NCI-H2029 (cell line): ENCODE measurements around the gene ADGRL1.
"Not testable (repeated sequence)": the region's sequence is repeated elsewhere in the genome, so short reads cannot be mapped to it uniquely, and the experiment has no call there.

Source experiments
- DNase-seq: peaks from one replicate; lab custom pipeline; 2025; lab: John Stamatoyannopoulos, UW

ADGRL1 gene

DNA sequence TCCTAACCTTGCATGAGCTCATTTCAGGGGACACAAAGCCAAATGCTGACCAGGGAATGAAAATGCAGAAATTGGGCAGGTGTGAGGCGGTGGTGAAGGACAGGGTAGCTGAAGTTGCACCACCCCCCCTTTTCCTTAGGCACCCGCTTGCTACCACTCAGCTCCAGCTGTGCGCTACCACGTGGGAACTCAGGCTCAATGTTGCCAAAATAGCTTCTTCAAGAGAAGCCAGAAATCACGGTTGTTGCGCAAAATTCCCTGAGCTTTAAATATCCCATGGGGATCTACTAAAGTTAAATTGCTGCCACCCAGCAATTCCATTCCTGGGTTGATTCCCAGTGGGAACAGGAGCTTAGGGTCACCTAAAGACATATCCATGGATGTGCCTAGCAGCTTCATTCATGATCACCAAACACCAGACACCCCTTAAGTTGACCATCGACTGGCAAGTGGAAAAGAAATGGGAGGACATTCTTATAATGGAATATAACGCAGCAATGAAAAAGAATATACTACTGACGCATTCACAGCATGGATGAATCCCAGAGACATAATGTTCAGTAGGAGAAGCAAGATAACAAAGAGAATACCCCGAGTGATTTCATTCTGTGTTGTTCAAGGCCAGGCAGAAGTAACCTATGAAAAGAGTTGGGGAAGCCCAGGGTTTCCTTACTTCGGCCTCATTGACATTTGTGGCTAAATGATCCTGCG is 12.8 kb upstream of the ADGRL1 start:
- DNase-seq: no peak

DNA sequence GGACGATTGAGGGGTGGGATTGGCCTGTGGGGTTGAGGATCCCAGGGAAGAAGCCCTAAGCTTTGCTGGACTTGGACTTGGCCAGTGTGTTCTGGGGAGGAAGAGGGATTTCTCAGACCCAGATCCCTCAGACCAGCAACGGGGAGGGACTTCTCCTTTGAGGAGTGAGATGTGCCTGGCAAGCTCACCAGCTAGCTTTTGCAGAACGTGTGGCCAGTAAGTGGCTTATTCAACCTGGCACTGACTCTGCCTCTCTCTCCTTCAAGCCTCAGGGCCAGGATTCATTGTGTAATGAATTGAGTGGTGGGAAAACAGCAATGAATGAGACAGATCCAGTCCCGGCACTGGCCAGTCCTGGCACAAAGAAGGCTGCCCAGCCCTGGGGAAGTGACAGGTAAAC is 11.9 kb upstream of the ADGRL1 start:
- not testable (repeated sequence) for DNase-seq

- no peak for DNase-seq
These were observed 8.6 kb upstream of the ADGRL1 start for GRCh38 chr19:14214580-14214979.

DNA sequence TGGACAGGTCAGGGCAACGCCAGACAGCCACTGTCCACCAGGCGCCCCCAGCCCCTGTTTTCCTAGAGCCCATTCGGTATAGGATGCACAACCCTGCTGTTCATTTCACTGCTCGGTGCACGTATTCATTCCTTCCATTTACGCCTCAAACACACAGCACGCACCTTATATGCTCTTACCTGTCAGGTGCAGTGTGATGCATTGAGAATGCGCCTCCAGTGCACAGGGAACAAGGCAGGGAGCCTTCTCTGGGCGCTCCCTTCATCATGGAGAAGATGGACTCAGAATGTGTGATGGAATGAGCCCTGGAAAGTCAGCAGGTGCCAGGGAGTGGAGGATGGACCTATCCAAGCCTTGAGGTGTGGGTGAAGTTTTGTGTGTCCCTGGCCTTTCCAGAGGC is 4.2 kb upstream of the ADGRL1 start:
- DNase-seq: not testable (repeated sequence)

DNA sequence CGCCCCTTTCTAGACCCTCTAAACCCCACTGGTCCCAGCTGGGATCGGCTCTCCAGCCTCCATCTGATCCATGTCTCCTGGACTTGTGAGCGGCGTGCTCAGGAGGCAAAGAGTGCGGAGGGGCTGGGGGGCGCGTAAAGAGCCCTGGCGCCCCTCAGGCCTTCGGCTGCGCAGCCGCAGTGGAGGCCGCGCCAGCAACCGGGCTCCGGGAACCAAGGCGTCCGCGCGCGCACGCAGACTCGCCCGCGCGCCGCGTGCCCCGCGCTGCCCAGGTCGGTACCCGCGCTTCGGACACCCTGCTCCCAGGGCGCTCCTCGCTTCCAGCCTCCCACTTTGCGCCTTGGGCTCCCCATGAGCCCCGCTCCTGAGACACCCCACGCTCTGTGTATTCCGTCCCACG is 3.4 kb upstream of the ADGRL1 start:
- DNase-seq: not testable (repeated sequence)

GRCh38 chr19:14208496-14208895 is 2.5 kb upstream of the ADGRL1 start:
- not testable (repeated sequence) for DNase-seq

GRCh38 chr19:14207796-14208195 is 1.8 kb upstream of the ADGRL1 start:
- not testable (repeated sequence) for DNase-seq

GRCh38 chr19:14206737-14207726 is 1.1 kb upstream of the ADGRL1 start:
- DNase-seq: peak; percentile 95

- not testable (repeated sequence) for DNase-seq
These were observed 339 bp upstream of the ADGRL1 start for GRCh38 chr19:14206308-14206707.

DNA sequence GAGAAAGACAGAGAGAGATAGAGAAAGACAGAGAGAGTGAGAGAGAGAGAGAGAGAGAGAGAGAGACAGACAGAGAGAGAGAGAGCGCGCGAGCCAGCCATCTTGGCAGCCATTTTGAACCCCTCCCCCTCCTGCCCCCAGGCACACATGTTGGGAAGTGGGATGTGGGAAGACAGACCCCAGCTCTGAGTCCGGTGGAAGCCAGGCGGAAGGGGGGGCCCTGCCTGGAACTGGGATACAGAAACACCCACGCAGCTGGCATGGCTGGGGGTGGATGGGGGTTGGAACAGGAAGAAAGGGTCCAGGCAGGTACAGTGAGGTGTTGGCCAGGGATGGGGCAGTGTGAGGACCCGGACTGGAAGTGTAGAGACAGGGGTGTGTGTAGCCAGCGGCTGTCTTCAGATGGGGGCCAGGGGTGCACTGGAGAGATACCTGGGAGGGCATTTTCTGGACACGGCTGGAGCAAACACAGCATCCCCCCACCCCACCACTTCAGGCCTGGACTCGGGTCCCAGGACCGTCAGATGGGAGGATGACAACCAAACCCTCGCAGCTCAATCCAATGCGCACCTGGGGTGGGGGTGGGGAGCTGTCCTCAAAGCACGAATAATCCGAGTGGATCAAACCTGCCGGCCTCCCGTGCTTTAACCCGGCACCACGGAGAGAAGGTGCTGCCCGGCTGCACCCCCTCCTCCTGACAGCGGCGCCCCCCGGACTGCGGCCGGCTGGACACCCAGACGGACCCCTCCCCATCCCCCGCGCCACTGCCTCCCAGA is 1.1 kb downstream of the ADGRL1 start:
- DNase-seq: not testable (repeated sequence)

GRCh38 chr19:14204219-14204618 is 1.8 kb downstream of the ADGRL1 start:
- DNase-seq: not testable (repeated sequence)

- not testable (repeated sequence) for DNase-seq
These were observed 2.2 kb downstream of the ADGRL1 start for GRCh38 chr19:14203788-14204187.

DNA sequence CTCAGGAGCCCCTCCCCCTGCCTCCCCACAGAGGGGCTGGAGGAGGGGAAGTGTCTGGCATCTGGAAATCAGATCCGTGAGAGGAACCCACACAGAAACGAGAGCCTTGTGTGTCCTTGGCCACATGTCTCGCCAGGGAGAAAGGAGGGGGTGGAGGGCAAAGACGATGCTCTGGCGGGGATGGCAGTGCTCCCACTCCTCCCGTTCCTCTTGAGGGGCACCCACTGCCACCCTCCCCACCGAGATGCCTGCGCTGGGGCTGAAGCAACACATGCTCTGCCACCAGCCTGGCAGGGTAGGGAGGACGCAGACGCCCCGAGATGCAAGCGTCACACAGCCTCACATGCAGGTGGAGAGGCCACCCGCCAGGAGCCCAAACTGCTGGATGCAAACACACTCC is 2.8 kb downstream of the ADGRL1 start:
- DNase-seq: no peak

GRCh38 chr19:14201481-14201880 is 4.5 kb downstream of the ADGRL1 start:
- not testable (repeated sequence) for DNase-seq

- DNase-seq: not testable (repeated sequence)
These were observed 5.7 kb downstream of the ADGRL1 start for GRCh38 chr19:14200147-14200841.

DNA sequence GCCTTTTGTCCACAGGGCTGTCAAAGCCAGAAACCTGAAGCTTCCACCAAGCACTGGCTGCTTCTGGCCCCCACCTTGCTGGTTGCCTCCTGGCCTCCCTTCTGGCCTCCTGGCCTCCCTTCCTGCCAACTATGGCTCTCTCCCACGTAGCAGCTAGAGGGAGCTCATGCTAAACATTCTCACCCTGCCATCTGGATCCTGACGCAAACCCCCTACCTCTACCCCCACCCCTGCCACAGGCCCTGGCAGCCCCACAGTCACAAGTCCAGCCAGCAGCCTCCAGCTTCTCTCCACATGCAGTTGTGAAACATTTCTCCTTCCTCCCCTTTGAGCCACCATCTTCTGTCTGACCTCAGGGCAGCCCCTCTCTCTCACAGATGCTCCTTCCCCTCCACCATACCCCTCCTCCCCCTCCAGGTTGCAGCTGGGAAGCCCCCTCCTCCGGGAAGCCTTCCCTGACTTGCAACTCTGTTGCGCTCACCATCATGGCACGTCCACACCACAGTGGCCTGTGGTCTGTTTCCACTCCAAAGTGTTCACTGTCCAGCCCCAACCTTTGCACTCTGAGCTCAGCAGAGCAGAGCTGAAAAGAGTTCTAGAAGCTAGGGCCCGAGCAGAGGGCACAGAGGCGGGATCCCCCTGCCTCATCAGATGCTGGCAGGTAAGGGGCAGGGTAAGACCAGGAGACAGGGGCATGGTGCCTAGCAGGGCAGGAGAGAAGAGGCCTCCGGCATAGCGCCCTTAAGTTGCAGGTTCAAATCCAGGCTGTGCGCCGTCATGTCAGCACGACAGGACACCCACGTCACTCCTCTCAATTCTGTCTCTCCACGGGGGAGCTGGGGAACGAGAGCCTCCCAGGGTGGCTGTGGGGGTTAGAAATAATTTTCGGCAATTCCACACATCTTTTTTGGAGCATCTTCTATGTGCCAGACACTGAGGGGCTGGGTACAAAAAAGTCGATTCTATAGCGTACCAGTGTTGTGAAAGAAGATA is 7.3 kb downstream of the ADGRL1 start:
- no peak for DNase-seq

GRCh38 chr19:14197882-14198281 is 8.1 kb downstream of the ADGRL1 start:
- no peak for DNase-seq

- DNase-seq: not testable (repeated sequence)
These were observed 8.7 kb downstream of the ADGRL1 start for GRCh38 chr19:14197288-14197687.

- DNase-seq: not testable (repeated sequence)
These were observed 9.9 kb downstream of the ADGRL1 start for GRCh38 chr19:14196105-14196504.

DNA sequence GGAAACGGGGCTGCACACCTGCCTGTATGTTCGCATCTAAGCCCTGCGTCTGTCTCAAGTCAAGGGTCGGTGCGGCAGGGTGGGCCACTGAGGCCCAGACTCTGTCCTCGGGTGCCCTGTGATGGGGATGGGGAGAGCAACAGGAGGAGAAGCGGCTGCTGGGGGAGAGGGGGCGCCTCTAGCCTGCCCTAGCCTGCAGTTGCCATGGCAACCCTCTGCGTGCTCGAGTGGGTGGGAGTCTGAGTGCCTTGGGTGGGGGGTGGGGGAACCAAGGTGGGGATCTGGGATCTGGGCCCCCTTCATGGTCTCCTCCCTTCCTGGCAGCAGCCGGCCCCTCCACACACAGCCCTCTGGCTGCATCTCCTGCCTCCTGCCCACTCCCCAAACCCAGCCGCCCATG is 10.8 kb downstream of the ADGRL1 start:
- DNase-seq: not testable (repeated sequence)
